Ishikawa (cell line): ENCODE measurements around the gene LAGE3.

Source experiments
- CEBPB ChIP-seq: IDR thresholded peaks from 2 replicates; pipeline ENCODE4 v1.6.1; 2012
- CREB1 ChIP-seq: IDR thresholded peaks from 2 replicates; pipeline ENCODE4 v1.6.1; 2012; ENCODE audit warnings: low read depth
- EGR1 ChIP-seq: IDR thresholded peaks from 2 replicates; pipeline ENCODE4 v1.6.1; 2012
- EP300 ChIP-seq: IDR thresholded peaks from 2 replicates; pipeline ENCODE4 v1.6.1; 2012; ENCODE audit warnings: borderline replicate concordance
- FOXM1 ChIP-seq: IDR thresholded peaks from 2 replicates; pipeline ENCODE4 v1.6.1; 2012; ENCODE audit warnings: low read depth, borderline replicate concordance
- NFIC ChIP-seq: IDR thresholded peaks from 2 replicates; pipeline ENCODE4 v1.6.1; 2012
- RAD21 ChIP-seq: IDR thresholded peaks from 2 replicates; pipeline ENCODE4 v1.6.1; 2012; ENCODE audit warnings: low read depth
- TAF1 ChIP-seq: IDR thresholded peaks from 2 replicates; pipeline ENCODE4 v1.6.1; 2012; ENCODE audit warnings: low read depth, mild to moderate bottlenecking
- TCF12 ChIP-seq: IDR thresholded peaks from 2 replicates; pipeline ENCODE4 v1.6.1; 2012; ENCODE audit warnings: low read depth
- TEAD4 ChIP-seq: IDR thresholded peaks from 2 replicates; pipeline ENCODE4 v1.6.1; 2012
- YY1 ChIP-seq: IDR thresholded peaks from 2 replicates; pipeline ENCODE4 v1.6.1; 2012; ENCODE audit warnings: low read depth
- ZBTB7A ChIP-seq: IDR thresholded peaks from 2 replicates; pipeline ENCODE4 v1.6.1; 2012; ENCODE audit warnings: low read depth
- TF ChIP-seq, protein P1 (sequence below): IDR thresholded peaks from 2 replicates; pipeline ENCODE4 v1.6.1; 2012
- TF ChIP-seq, protein P2 (sequence below): IDR thresholded peaks from 2 replicates; pipeline ENCODE4 v1.6.1; 2012; ENCODE audit warnings: low read depth, mild to moderate bottlenecking
- TF ChIP-seq, protein P3 (sequence below): IDR thresholded peaks from 2 replicates; pipeline ENCODE4 v1.6.1; 2012

LAGE3 gene, protein sequence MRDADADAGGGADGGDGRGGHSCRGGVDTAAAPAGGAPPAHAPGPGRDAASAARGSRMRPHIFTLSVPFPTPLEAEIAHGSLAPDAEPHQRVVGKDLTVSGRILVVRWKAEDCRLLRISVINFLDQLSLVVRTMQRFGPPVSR

DNA sequence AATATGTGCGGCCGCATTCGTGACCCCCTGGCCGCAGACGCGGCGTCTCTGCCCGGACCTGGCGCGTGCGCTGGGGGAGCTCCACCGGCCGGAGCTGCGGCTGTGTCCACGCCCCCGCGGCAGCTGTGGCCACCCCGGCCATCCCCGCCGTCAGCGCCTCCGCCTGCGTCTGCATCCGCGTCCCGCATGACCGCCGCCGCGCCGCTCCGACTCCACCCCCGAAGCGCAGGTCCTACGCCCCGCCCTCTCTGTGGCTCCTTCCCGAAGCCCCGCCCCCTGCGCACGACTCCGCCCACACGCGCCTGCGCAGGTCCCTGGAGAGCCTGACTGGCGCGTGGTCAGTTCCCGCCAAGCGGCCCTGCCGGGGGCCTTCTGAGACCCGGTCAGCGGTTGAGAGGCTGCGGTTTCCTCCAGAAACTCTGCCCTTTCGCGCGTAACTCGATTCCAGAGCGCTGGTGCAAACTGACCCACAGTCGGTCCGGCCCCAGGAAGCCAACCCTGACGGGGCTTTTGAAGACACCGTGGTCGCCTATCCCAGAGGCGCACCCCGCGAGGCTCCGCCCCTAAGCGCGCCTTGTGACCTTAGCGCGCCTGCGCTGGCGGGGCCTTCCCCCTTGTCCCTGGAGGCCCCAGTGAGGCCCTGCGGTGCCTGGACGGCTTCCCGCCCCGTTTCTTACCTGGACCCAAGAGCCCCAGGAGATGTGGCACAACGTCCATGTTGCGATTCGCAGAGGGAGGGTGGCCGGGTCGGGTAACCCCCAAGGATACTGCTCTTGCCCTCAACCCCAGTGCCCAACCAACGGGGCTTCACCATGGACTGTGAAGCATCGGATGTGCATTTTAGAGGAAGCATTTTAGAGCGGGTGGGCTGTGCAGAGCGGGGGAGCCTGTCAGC, at the start of gene LAGE3:
TSS of gene LAGE3 (minus strand) at position 554 of the 895 bp plus-strand sequence. CDS start at position 188, 366 bp downstream.
- TF ChIP-seq CEBPB (no peak), EP300 (no peak), FOXM1 (no peak), ZBTB7A (no peak), CREB1 (no peak), EGR1 (no peak), RAD21 (no peak), TAF1 (peak; percentile 18; the same call in 1 of the 2 replicates), YY1 (no peak), TCF12 (no peak), NFIC (no peak), TEAD4 (no peak)
- TF ChIP-seq, protein P1, sequence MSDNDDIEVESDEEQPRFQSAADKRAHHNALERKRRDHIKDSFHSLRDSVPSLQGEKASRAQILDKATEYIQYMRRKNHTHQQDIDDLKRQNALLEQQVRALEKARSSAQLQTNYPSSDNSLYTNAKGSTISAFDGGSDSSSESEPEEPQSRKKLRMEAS, result peak; percentile 98
- TF ChIP-seq, protein P2, sequence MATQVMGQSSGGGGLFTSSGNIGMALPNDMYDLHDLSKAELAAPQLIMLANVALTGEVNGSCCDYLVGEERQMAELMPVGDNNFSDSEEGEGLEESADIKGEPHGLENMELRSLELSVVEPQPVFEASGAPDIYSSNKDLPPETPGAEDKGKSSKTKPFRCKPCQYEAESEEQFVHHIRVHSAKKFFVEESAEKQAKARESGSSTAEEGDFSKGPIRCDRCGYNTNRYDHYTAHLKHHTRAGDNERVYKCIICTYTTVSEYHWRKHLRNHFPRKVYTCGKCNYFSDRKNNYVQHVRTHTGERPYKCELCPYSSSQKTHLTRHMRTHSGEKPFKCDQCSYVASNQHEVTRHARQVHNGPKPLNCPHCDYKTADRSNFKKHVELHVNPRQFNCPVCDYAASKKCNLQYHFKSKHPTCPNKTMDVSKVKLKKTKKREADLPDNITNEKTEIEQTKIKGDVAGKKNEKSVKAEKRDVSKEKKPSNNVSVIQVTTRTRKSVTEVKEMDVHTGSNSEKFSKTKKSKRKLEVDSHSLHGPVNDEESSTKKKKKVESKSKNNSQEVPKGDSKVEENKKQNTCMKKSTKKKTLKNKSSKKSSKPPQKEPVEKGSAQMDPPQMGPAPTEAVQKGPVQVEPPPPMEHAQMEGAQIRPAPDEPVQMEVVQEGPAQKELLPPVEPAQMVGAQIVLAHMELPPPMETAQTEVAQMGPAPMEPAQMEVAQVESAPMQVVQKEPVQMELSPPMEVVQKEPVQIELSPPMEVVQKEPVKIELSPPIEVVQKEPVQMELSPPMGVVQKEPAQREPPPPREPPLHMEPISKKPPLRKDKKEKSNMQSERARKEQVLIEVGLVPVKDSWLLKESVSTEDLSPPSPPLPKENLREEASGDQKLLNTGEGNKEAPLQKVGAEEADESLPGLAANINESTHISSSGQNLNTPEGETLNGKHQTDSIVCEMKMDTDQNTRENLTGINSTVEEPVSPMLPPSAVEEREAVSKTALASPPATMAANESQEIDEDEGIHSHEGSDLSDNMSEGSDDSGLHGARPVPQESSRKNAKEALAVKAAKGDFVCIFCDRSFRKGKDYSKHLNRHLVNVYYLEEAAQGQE, result no peak
- TF ChIP-seq, protein P3, sequence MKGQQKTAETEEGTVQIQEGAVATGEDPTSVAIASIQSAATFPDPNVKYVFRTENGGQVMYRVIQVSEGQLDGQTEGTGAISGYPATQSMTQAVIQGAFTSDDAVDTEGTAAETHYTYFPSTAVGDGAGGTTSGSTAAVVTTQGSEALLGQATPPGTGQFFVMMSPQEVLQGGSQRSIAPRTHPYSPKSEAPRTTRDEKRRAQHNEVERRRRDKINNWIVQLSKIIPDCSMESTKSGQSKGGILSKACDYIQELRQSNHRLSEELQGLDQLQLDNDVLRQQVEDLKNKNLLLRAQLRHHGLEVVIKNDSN, result 0 out of 2 replicates have a peak, but pooled peaks have one; percentile 29

DNA sequence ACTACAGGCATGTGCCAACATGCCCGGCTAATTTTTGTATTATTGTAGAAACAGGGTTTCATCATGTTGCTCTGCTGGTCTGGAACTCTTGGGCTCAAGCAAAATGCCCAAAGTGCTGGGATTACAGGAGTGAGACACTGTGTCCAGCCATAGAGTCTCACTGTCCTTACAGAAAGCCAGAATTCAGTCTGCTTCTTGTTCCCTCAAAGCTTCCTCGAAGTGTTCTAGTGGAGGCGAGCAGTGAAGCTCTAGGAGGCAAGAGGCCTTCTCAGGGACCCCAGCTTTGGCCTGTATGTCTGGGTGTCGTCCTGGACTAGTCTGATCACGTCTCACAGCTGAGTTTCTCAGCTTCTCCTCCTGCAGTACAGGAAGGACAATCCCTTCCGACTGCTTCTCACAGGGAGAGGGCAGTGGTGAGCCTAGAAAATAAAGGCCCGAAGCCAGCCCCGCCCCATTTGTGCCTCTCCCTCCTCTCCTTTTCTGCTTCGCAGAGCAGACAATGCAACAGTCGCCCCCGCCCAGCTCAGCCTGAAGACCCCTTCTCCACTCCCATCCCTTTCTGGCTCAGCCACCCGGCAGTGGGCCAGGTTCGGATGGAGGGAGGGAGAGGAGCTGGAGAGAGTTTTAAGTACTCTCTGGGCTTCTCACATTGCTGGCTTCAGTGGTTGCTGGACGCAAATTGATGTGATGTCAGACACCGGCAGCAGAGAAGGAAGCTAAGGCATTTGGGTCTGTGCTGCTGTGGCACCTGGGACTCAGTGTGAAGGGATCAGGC, 48.0 kb upstream of the LAGE3 start:
- TF ChIP-seq ZBTB7A (0 out of 2 replicates have a peak, but pooled peaks have one; percentile 51), TAF1 (no peak), EP300 (no peak), CEBPB (no peak), EGR1 (no peak), NFIC (no peak), RAD21 (peak; percentile 23; the same call in 1 of the 2 replicates), FOXM1 (no peak), TCF12 (no peak)
- TF ChIP-seq, protein P2, result no peak
- TF ChIP-seq, protein P3, result no peak

DNA sequence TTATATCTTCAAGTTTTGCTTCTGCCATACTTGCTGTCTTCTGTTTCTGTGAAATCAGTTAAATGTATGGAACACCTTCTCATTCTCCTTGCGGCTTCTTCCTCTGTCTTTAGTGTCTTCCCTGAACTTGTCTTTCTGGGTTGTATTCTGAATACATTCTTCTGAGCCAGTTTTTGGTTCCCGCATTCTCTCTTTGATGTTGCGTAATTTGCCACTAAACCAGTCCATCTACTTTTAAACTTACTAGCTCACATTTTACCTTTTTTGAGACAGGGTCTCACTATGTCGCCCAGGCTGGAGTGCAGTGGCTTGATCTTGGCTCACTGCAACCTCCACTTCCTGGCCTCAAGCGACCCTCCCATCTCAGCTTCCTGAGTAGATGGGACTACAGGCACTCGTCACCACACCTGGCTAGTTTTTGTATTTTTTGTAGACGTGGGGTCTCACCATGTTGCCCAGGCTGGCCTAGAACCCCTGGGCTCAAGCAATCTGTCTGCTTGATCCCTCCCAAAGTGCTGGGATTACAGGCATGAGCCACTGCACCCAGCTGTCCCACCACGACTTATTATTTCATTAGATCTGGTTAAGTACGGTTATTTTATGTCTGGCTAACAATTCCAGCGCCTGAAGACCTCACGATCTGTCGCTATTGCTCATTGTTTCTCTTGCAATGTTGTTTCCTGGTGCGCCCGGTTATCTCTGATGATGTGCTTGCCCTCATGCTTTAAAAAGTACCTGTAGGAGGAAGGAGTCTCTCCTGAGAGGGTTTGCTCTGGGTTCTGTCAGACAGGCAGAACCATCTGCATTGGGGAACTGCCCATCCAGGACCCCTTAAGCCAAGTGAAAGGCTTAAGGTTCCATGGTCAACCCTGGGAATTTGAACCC, 46.8 kb upstream of the LAGE3 start:
- TF ChIP-seq CEBPB (peak; percentile 78), EGR1 (no peak)

DNA sequence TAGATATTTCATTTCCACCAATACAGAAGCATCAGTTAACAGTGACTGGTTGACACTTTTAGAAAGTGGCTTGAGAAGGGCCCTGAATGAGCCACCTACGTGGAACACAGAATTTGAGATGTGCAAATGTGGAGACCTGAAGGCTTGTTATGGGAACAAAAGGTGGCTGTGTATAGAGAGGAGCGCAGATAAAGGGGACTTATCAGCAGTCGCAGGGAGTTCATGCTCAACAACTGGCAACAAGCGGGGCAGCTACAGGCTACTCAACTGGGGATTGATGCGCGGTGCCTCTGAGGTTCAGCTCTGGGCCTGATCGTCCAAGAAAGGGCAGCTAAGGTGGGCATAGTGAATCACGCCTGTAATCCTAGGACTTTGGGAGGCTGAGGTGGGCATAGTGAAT, 40.3 kb upstream of the LAGE3 start:
- TF ChIP-seq CEBPB (no peak), FOXM1 (no peak), RAD21 (no peak), YY1 (no peak), TEAD4 (no peak), TCF12 (no peak), NFIC (no peak), ZBTB7A (no peak), EGR1 (no peak), EP300 (no peak)
- TF ChIP-seq, protein P1, result no peak
- TF ChIP-seq, protein P2, result no peak
